Measurements from ENCODE around the gene TMEM204.

TMEM204 gene

DNA sequence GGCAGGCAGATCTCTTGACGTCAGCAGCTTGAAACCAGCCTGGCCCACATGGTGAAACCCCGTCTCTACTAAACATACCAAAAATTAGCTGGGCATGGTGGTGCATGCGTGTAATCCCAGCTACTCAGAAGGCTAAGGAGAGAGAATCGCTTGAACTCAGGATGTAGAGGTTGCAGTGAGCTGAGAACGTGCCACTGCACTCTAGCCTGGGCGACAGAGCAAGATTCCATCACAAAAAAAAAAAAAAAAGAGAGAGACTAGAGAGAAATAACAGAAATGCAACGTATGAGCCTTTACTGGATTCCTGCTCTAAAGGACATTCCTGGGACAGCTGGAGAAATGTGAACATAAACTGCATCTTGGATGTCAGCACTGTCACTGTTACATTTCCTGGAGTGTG lies 67.6 kb downstream of the TMEM204 start:
- DNase-seq, result no peak

DNA sequence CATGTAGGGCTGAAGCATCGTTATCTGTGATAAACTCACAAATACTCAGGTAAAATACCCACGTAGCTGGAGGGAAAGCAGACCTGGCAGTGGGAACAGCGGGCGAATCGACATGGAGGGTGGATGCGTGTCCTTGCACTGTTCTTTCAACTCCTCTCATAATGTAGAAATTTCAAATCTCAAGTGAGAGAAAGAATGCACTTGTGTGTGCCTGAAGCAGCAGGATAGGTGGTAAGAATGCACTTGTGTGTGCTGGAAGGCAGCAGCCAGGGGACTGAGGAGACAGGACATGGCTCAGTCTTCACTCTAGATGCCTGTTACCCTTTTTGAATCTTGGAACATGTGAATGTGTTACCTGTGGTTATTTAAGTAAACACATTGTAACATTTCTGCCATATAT lies 68.0 kb downstream of the TMEM204 start:
- no peak for DNase-seq

DNA sequence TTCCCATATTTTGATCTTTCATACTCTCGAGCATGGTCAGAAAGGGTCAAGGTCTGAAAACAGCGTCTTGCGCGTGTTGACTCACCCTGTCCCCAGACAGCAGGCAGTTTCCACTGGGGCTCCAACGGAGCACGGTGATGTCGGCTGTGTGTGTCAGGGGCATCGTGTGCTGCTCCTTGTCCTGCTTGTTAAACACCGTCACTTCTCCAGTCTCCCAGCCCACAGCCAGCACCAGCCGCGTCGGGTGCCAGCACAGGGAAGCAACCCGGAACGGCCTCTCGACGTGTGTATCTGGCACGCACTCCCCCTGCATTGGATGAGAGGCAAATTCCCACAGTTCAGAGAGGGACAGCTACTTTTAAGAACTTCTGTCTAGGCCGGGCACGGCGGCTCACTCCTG lies 68.8 kb downstream of the TMEM204 start:
- no peak for DNase-seq
